Hepatocyte (in vitro differentiated cells): Measurements from ENCODE around the gene TFEB.

ENCODE experiments used
- EZH2 ChIP-seq: fragments of 200-600 bp; sonication (generic); IDR thresholded peaks from 2 replicates; pipeline ENCODE4 v1.6.1; 2016; ENCODE audit warnings: antibody characterized with exemption, mild to moderate bottlenecking, borderline replicate concordance
- EZH2phosphoT487 ChIP-seq: fragments of 200-600 bp; sonication (generic); IDR thresholded peaks from one replicate; pipeline ENCODE4 v1.6.1; 2018; ENCODE audit warnings: antibody characterized with exemption, mild to moderate bottlenecking, low read depth, moderate library complexity; ENCODE audit not compliant: unreplicated experiment, severe bottlenecking
- TF ChIP-seq, protein P1 (sequence below): fragments of 200-600 bp; sonication (generic); IDR thresholded peaks from 2 replicates; pipeline ENCODE4 v1.5.1; 2016; ENCODE audit warnings: antibody characterized with exemption, mild to moderate bottlenecking; ENCODE audit not compliant: poor library complexity

- TF ChIP-seq, protein P1, sequence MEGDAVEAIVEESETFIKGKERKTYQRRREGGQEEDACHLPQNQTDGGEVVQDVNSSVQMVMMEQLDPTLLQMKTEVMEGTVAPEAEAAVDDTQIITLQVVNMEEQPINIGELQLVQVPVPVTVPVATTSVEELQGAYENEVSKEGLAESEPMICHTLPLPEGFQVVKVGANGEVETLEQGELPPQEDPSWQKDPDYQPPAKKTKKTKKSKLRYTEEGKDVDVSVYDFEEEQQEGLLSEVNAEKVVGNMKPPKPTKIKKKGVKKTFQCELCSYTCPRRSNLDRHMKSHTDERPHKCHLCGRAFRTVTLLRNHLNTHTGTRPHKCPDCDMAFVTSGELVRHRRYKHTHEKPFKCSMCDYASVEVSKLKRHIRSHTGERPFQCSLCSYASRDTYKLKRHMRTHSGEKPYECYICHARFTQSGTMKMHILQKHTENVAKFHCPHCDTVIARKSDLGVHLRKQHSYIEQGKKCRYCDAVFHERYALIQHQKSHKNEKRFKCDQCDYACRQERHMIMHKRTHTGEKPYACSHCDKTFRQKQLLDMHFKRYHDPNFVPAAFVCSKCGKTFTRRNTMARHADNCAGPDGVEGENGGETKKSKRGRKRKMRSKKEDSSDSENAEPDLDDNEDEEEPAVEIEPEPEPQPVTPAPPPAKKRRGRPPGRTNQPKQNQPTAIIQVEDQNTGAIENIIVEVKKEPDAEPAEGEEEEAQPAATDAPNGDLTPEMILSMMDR, result no peak
- TF ChIP-seq EZH2 (no peak), EZH2phosphoT487 (no peak)
Observed at GRCh38 chr6:41708856-41709255, 26.6 kb downstream of the TFEB start.
